Heart right ventricle (tissue), 16 donors: Measurements from ENCODE around the gene ITGB2. TPM values are rescaled to one million over a fixed set of nuclear protein-coding genes. Genes with fewer than 3 reads are reported as not detected.

Source experiments
- ATAC-seq, 8 donors: fragments of 200-7000 bp; cut with Tn5 transposase; one replicate each; pipeline ENCODE4 v1.9.1; 2020; ENCODE audit warnings: mild to moderate bottlenecking in 8 of 8, moderate library complexity in 8 of 8, moderate number of reproducible peaks in 1 of 8
- DNase-seq, 2 donors: peaks; one replicate each; pipeline ENCODE4 v3.0.0-alpha.2; 2020
- H3K27ac ChIP-seq, 10 donors: fragments of 200-600 bp; sonication (generic) in 2 of 10; one replicate each; pipeline versions ENCODE4 v1.5.0 to v1.8.0; 2020 to 2022; ENCODE audit warnings: mild to moderate bottlenecking in 3 of 10
- H3K27me3 ChIP-seq, 7 donors: fragments of 200-600 bp; one replicate each; pipeline ENCODE4 v1.8.0; 2021 to 2022; ENCODE audit warnings: mild to moderate bottlenecking in 2 of 7
- H3K36me3 ChIP-seq, 9 donors: fragments of 200-600 bp; sonication (generic) in 1 of 9; one replicate each; pipeline versions ENCODE4 v1.5.0 to v1.8.0; 2020 to 2022; ENCODE audit warnings: mild to moderate bottlenecking in 2 of 9
- H3K4me1 ChIP-seq, 9 donors: fragments of 200-600 bp; sonication (generic) in 1 of 9; one replicate each; pipeline versions ENCODE4 v1.5.0 to v1.8.0; 2020 to 2022; ENCODE audit warnings: mild to moderate bottlenecking in 4 of 9
- H3K4me3 ChIP-seq, 10 donors: fragments of 200-600 bp; sonication (generic) in 2 of 10; one replicate each; pipeline versions ENCODE4 v1.5.0 to v1.8.0; 2020 to 2022; ENCODE audit warnings: mild to moderate bottlenecking in 7 of 10, moderate library complexity in 2 of 10
- H3K9me3 ChIP-seq, 11 donors: fragments of 200-600 bp in 10 of 11; sonication (generic) in 2 of 11; one replicate each; pipeline versions ENCODE4 v1.5.0 to v1.8.0; 2013 to 2022; ENCODE audit warnings: mild to moderate bottlenecking in 2 of 11, control low read depth in 1 of 11, moderate library complexity in 1 of 11
- WGBS, 2 donors: extraction: QIAGEN DNeasy Blood & Tissue Kit; methylation state at CpG; one replicate each; pipeline ENCODE4 v1.1.7; 2013; ENCODE audit warnings: inconsistent platforms in 1 of 2; 5-methylcytosine and 5-hydroxymethylcytosine counted together
- intact Hi-C, 10 donors: fragments of 100-400 bp; cut with DNase I; formaldehyde crosslinking; loops; one replicate each; pipeline versions ENCODE4 v1.11.1 to v1.14.2; 2022
- polyA plus RNA-seq, 2 donors: library from polyadenylated mRNA; stranded (reverse); fragments of 200-250 nt; gene quantifications; one replicate each; pipeline ENCODE4 v1.2.3, GENCODE V29; 2013
- total RNA-seq, 10 donors: library from RNA; stranded (reverse); fragmentation: NEBNext Ultra II Directional in 3 of 10; extraction: Animal tissue kit (Norgen Biotek cat#: 25700) in 3 of 10; gene quantifications; one replicate each; pipeline versions ENCODE4 v1.2.1 to v1.2.4, GENCODE V29; 2021 to 2023
- TF ChIP-seq, protein P1 (sequence below), 9 donors: fragments of 200-600 bp; sonication (generic) in 2 of 9; IDR thresholded peaks; one replicate each; pipeline versions ENCODE4 v1.5.0 to v1.8.0; 2021 to 2022; ENCODE audit warnings: antibody characterized with exemption in 9 of 9, mild to moderate bottlenecking in 5 of 9, moderate library complexity in 1 of 9
- donor health status: Arrhythmogenic right ventricular cardiomyopathy.
- donor health status: ischemic (EF 13 %, LVEDD 7.1; RV severe dilation, severe dysfunction).
- donor health status: healthy with polysubstance abuse.
- donor health status: DM: no; HTN: yes; CAD: no.
- donor health status: DM: no; HTN: no; CAD: no.
- donor health status: ischemic (EF 25% LVEDD 6.9; RV normal size, moderate dysfunction).
- donor health status: ischemic (EF 25% LVEDD 5.7; RV mildly dilated, moderate dysfunction).
- donor health status: healthy.
- donor health status: DM: yes; HTN: yes; CAD: no.
- donor health status: Ischemic cardiomyopathy.
- donor health status: ischemic (EF 35%, LVEDD 5.7; RV mildly dilated, moderate dysfunction).
- donor health status: nonischemic (EF 11% LVEDD 7.7; RV severe dilation, severe dysfunction).
- donor health status: DM: yes; HTN: yes; CAD: no.
- donor health status: PGD.
- donor health status: ischemic (EF 29% LVEDD 5.4; RV normal size, mild dysfunction).
- donor health status: nonischemic (EF 23%, LVEDD 6.1; RV moderate dilation, normal function).

The ITGB2 gene
- total and polyA plus RNA-seq, 12 donors = 5.1 to 151 (median 11.4) TPM

GRCh38 chr21:44886113-44887075 is 34.3 kb downstream of the ITGB2 start:
- no peak for ATAC-seq
- Histone ChIP-seq H3K9me3 (no peaks in the 10 kb centered on the region), H3K27ac (no peak overlapping the region), H3K27me3 (peaks cover 0 to 11% (median 0%) of the 10 kb centered on the region in 7 donors), H3K4me3 (no peak overlapping the region), H3K36me3 (peaks cover 0 to 60% (median 0%) of the 10 kb centered on the region in 9 donors), H3K4me1 (peaks cover 0 to 25% (median 3%) of the 10 kb centered on the region in 9 donors)
- intact Hi-C loops = no loop called here
- DNase-seq = peak in 1 of 2 donors; percentile 5
- TF ChIP-seq, protein P1, sequence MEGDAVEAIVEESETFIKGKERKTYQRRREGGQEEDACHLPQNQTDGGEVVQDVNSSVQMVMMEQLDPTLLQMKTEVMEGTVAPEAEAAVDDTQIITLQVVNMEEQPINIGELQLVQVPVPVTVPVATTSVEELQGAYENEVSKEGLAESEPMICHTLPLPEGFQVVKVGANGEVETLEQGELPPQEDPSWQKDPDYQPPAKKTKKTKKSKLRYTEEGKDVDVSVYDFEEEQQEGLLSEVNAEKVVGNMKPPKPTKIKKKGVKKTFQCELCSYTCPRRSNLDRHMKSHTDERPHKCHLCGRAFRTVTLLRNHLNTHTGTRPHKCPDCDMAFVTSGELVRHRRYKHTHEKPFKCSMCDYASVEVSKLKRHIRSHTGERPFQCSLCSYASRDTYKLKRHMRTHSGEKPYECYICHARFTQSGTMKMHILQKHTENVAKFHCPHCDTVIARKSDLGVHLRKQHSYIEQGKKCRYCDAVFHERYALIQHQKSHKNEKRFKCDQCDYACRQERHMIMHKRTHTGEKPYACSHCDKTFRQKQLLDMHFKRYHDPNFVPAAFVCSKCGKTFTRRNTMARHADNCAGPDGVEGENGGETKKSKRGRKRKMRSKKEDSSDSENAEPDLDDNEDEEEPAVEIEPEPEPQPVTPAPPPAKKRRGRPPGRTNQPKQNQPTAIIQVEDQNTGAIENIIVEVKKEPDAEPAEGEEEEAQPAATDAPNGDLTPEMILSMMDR (IDR thresholded peaks at IDR 0.05) = no peak
- WGBS, 2 donors = 90% methylated on average over 44 of the region's 44 CpGs

DNA sequence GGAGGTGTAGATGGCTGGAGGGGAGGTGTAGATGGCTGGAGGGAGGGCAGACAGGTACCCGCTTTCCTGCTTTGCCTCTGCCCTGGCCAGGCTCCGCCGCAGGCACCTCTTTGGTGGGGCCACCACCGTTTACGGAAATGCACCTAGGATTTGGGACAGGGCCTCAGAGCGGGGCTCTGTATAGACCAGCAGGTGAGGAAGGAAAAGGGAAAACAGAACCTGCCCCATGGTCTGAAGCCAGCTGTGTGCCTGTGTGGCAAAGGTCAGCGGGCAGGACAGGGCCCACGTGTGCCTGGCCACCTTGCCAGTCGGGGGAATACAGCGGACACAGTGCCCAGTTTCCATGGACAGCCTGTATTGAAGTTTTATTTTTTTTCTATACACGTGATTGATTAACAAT is 35.1 kb downstream of the ITGB2 start:
- ATAC-seq (no peak), DNase-seq (peak in 1 of 2 donors; percentile 4)
- Histone ChIP-seq H3K27ac (no peak overlapping the region), H3K27me3 (peaks cover 0 to 6% (median 0%) of the 10 kb centered on the region in 7 donors), H3K4me1 (peaks cover 0 to 32% (median 6%) of the 10 kb centered on the region in 9 donors), H3K36me3 (peaks cover 0 to 52% (median 0%) of the 10 kb centered on the region in 9 donors), H3K9me3 (no peaks in the 10 kb centered on the region), H3K4me3 (no peak overlapping the region)
- intact Hi-C loops = no loop called here
- TF ChIP-seq, protein P1 (IDR thresholded peaks at IDR 0.05) = no peak
- WGBS, 2 donors = 82 to 83% methylated on average over 11 of the region's 11 CpGs

GRCh38 chr21:44884097-44884496 is 36.6 kb downstream of the ITGB2 start:
- DNase-seq (peak in 1 of 2 donors; percentile 6), ATAC-seq (no peak)
- TF ChIP-seq, protein P1 (IDR thresholded peaks at IDR 0.05) = no peak
- Histone ChIP-seq H3K4me1 (peaks cover 0 to 47% (median 6%) of the 10 kb centered on the region in 9 donors), H3K27ac (peak overlapping the region in 1 of 10 donors; percentile 60), H3K36me3 (peaks cover 0 to 37% (median 0%) of the 10 kb centered on the region in 9 donors), H3K9me3 (no peaks in the 10 kb centered on the region), H3K27me3 (peaks cover 0 to under 1% (median 0%) of the 10 kb centered on the region in 7 donors), H3K4me3 (no peak overlapping the region)
- intact Hi-C loops = no loop called here
- 67 to 68% methylated on average over 7 of the region's 7 CpGs for WGBS, 2 donors

- Histone ChIP-seq H3K36me3 (peaks cover 0 to 28% (median 0%) of the 10 kb centered on the region in 9 donors), H3K4me3 (no peak overlapping the region), H3K27me3 (no peaks in the 10 kb centered on the region), H3K4me1 (peaks cover 0 to 55% (median 6%) of the 10 kb centered on the region in 9 donors), H3K27ac (peak overlapping the region in 1 of 10 donors; percentile 24), H3K9me3 (no peaks in the 10 kb centered on the region)
- intact Hi-C loops = no loop called here
- ATAC-seq (no peak), DNase-seq (peak in 1 of 2 donors; percentile 6)
- 88 to 89% methylated on average over 11 of the region's 11 CpGs for WGBS, 2 donors
- TF ChIP-seq, protein P1 (IDR thresholded peaks at IDR 0.05) = no peak
These were observed 37.4 kb downstream of the ITGB2 start for GRCh38 chr21:44883250-44883649.
